Measurements from ENCODE around the gene GPX4.

Gene GPX4

DNA sequence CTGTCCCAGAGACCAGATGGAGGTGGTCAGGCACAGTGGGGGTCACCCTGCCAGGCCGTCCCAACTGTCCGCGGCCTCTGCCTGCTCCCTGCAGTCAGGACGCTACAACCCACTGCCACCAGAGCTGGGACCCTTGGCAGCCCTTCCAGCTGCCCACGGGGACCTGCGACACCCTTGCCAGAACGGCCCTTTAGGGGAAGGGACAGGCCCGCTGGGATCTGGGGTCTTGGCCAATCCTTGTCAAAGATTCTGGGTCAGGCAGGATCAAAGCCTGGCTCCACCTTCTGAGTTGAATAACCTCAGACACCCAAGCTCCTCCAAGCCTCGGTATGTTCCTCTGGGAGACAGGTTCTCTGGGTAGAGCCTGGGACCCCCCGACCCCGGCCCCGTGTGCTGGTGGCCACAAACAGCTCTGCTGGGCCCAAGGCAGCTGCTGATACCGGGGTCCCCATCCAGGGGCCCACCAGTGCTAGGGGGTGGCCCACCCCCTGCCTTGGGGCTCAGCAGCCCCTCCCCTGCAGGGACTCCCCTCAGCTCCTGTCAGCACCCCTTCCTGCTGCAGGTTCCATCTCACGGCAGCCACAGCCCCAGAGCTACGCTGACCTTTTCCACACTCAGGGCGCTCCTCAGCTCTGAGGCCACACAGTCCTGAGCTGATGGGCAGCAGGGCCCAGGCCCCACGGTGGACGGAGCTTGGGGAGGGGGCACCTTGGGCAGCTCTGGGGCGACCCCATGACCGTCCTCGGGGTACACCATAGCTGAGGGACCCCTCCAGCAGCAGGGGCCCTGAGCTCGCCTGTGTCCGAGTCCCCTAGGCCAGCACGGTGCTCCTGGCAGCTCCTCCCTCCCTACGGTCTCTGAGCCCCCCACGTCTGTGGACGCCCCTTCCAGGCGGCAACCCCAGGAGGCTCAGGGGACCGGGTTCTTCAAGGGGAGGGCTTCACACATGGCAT, 51.8 kb downstream of the GPX4 start:
- H3K4me1 ChIP-seq (ENCODE audit: control insufficient read depth in 1 of 2, insufficient read depth in 1 of 2, low read depth in 1 of 2, low read length in 1 of 2), result peaks cover 38 to 46% of the 10 kb centered on the region in 2 experiments
- H3K4me3 ChIP-seq (ENCODE audit: low read depth in 1 of 2, low read length in 1 of 2), result peak overlapping the region; percentile 80 to 96
- peaks cover 49% of the 10 kb centered on the region for H3K36me3 ChIP-seq
- H3K27ac ChIP-seq, result peak overlapping the region; percentile 94
- no peaks in the 10 kb centered on the region for H3K9me3 ChIP-seq
- TF ChIP-seq, protein P1, sequence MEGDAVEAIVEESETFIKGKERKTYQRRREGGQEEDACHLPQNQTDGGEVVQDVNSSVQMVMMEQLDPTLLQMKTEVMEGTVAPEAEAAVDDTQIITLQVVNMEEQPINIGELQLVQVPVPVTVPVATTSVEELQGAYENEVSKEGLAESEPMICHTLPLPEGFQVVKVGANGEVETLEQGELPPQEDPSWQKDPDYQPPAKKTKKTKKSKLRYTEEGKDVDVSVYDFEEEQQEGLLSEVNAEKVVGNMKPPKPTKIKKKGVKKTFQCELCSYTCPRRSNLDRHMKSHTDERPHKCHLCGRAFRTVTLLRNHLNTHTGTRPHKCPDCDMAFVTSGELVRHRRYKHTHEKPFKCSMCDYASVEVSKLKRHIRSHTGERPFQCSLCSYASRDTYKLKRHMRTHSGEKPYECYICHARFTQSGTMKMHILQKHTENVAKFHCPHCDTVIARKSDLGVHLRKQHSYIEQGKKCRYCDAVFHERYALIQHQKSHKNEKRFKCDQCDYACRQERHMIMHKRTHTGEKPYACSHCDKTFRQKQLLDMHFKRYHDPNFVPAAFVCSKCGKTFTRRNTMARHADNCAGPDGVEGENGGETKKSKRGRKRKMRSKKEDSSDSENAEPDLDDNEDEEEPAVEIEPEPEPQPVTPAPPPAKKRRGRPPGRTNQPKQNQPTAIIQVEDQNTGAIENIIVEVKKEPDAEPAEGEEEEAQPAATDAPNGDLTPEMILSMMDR (IDR thresholded peaks at IDR 0.05), result no peak
- H3K27me3 ChIP-seq, result no peaks in the 10 kb centered on the region

Data from neutrophil (primary cell).